Endometrium (tissue), 2 donors: ENCODE measurements around the gene RAMP1.

Experiments
- FAIRE-seq: peaks from 2 replicates; lab custom pipeline; 2012; peaks lifted over from hg19 to GRCh38; lab: Jason Lieb, UNC
- donor health status: control.
- donor health status: control.

The RAMP1 gene

DNA sequence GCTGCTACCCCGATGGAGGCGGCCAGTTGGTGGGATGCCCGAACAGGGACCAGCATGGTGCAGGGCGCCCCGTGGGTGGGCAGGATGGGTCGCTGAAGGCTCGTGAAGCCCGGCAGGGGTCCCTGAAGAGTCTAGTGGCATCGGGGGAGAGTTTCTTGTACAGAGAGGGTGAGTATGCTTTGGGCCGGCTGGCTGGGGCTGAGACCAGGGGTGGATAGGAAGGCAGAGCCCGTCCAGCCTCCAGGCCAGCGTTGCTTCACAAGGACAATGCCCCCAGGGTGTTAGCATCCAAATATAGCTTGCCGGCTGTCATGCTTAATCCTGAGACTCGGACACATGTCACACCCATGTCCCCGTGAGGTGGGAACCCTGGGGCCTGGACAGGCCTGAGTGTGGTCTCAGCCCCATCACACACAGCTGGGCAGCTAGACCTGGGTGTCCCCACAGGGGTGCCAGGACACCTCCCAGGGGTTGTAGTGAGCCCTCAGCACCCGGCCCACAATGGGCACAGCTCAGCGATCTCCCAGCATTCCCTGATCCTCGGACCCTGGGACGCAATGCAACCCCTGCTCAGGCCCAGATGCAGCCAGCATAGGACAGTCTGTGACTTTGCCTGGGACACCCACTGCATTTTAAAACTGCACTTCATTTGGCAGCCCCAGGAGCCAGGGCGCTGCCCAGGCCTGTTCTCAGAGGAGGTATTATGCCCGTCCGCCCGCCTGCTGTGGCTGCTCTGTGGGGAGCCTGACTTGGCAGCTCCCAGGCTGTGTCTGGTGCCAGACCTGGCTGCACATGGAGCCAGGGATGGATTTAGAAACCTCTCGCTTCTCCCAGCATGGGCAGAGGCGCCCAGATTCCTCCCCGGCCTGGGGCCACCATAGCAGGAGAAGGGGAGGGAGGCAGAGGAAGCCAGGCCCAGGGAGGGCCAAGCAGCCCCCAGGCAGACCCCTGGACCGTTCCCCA is 36.4 kb downstream of the RAMP1 start:
- no peak for FAIRE-seq

DNA sequence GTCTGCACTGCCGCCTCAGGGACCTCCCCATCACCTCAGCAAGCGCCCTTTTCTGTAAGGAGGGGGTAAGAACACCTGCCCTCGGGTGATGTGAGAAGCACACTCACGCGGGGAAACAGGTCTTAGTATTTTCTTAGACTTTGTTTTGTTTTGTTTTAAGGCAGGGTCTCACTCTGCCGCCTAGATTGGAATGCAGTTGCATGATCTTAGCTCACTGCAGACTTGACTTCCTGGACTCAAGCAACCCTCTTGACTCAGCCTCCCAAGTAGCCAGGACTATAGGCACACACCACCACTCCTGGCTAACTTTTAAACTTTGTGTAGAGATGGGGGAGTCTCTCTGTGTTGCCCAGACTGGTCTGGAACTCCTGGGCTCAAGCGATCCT is 37.1 kb downstream of the RAMP1 start:
- no peak for FAIRE-seq

DNA sequence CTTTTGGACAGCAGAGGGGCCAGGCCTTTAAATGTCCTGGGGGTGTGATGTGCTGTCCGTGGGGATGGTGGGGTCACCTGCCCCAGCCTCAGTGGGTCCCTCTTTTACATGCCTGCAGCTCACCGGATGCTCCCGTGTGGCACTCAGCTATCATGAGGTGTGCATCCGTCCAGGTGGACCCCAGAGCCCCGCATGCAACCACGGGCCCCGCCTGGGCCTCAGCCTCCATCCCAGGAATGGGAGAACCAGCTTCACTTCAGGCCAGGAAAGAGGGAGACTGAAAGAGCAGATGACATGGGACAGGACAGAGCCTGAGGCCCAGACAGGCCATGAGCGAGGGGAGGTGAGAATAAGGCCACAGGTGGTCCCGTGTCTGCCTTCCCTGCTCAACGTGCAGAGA is 37.5 kb downstream of the RAMP1 start:
- FAIRE-seq, result no peak

DNA sequence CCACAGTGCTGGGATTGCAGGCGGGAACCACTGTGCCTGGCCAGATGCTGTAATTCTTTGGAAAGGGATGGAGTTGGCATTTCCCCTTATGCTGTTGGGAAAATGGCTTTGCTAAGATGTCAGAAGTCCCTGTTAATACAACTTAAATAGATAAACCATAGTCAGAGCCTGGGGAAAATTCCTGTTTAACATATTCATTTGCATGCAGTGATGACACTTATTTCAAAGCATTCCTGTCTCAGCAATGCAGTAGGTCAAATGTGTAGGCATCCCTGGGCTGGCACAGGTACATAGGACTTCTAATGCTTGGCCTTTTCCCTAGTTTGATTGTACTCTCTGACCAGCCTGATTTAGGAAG is 38.6 kb downstream of the RAMP1 start:
- FAIRE-seq, result no peak

DNA sequence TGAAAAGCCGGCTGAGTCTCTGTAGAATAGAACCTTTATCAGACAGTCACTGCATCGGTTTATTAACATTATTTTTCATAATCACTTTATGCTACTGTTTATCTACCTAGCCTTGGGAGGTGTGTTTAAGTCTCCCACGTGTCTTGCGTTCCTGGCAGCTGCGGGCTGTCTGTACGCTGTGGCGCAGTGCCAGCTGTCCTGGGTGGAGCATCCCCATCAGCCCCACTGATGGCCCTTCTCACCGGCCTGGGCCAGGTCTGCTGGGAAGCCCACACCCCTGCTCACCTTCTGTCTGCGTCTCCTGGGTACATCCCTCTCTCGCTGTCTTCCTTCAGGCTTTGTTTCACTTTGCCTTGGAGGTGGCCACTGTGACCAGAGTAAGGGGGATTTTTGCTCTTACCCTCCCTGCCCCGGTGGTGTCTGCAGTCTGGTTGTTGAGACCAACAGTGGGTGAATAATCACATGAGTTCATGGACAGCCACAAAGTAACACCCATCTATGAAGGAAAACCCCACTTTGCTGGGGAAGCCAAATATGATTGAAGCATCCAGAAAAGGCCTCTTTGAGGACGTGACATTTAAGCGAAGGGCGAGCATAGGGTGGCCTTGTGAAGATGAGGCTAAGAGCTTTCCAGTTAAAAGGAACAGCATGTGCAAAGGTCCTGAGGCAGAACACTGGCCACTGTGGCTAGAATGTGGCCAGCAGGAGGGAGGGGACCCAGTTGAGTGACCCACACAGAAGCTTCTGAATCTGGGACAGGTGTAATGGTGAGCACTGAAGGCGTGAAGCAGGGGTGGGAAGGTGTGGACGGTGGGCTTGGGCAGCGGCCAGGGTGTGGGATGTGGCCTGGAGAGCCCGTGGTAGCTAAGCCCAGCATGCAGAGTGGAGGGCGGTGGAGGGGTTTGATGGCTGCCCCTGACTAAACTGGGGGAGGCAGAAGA is 41.7 kb downstream of the RAMP1 start:
- no peak for FAIRE-seq

DNA sequence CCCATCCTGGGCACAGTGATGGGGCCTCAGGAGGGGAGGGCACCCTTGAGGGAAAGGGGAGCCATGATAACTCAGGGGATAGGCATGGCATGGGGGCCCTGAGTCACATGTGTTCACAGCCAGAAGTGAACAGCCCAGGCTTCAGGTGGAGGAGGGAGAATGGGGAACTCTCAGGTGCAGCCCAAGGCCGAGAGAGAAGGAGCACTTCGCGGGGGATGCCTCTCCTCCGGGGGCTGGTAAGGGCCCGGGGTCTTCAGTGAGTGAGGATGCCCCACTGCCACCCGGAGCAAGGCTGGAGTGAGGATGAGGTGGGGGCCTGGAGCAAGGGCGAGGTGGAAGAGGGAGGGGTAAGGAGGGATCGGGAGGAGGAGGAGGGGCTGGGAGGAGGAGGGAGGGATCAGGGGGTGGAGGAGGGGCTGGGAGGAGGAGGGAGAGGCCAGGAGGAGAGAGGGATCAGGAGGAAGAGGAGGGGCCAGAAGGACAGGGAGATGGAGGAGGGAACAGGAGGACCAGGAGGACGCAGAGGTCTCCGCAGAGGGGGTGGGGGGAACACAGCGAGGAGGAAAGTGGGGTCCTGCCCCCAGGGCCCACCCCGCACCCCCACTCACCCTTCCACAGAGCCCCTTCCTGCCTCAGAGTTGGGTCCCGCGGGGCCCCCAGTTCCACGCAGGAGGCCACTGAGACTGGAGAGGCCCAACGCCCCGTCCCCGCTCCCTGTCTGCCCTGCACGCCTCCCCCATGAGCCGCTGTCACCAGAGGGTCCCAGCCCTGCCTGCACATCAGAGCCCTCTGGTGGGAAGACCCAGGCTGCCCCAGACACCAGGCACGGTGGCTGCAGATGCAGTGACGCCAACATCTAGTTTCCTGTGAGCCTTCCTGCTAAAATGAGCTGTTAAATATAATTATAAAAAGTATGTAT is 42.8 kb downstream of the RAMP1 start:
- no peak for FAIRE-seq

DNA sequence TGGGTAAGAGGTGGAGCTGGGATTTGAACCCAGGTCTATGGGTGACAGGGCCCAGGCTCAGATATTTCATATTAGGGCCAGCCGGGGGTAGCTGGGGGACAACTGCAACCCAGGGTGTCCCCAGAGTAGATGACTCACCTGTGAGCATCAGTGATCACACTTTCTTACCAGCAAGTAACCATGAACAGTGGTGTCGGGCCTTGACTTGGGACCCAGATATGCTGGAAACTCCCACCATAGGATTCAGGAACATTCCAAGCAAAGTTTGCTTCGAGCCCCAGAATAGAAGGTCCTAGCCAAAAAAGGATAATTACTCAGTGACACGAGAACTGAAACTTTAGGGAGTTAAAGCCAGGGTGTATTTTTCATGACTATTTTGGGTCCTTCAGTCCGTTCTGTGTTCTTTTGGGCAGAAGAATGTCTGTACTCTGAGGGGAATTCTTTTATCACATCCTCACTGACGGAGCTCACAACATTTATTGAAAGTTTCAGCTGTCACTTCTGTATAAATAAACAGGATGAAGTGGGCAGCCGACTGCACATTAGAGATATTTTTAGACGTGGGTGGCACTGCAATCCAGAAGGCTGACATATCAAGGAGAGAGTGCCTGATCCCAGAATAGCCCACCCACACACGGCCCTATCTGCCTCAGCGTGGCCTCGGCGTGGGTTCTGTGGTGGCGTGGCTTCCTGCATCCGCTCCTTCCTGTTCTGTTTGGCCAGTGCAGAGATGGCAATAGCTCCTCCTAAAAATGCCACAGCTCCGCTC is 45.6 kb downstream of the RAMP1 start:
- FAIRE-seq, result no peak

DNA sequence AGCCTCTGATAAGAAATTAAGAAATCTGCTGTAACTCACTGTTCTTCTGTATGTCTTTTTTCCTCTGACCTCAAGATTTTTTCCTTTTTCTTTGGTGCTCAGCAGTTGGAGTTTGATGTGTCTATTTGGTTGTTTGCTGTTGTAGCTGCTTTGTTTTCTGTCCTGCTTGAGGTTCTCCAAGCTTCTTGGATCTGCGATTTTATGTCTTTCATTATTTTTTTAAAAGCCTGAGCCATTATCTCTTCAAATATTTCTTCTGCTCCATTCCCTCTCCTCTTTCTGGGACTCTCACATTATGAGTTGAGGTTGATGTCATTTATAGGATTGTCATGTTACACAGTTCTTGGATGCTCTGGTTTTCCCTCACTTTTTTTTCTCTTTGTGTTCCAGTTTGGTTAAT is 47.7 kb downstream of the RAMP1 start:
- FAIRE-seq, result no peak

DNA sequence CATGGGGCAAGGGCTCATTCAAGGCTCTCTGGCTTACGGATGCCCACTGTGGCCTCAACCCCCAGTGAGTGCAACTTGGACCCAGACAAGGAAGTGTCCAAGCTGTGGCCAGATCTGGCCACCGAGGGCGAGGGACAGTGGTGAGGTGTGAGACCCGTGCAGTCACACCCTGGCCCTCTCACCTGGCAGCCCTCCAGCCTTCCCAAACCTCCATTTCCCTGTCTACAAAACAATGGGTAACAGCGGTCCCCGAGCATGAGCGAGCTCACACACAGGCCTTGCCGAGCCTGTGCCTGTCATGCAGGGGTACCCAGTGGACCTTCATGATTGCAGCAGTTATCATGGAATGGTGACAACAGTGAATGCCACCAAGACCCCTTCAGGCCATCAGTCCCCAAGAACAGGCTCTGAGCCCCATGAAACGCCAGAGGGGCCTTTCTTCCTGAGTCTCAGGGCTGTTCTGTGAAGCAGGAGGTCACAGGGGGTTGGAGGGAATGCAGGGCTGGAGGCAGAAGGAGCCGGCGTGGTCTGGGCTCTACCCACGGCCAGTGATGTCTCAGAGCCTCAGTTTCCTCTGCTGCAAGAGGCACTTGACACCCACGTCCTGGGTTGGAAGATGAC is 49.8 kb downstream of the RAMP1 start:
- no peak for FAIRE-seq

DNA sequence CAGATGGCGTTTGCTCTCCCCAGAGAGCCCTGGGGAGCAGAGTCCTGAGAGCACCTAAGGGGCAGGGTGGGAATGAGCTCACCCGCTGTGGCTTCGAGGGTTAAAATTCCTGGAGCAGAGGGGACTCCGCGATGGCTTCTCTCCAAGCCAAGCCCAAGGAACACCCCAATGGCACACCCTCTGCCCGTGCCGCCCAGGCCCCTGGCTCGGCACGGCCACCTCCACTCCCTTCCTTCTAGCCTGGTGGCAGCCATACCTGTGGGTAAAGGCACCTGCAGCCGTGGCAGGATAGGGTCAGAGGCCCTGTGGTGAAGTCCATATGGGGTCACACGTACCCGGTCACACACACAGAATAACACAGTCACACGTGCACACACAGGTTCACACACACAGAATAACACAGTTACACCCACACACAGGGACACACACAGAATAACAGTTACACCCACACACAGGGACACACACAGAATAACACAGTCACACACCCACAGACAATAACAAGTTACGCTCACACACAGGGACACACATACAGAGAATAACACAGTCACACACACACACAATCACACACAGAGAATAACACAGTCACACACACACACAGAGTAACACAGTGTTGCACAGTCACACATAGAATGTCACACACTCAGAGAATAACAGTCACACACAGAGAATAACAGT is 50.5 kb downstream of the RAMP1 start:
- FAIRE-seq, result no peak

DNA sequence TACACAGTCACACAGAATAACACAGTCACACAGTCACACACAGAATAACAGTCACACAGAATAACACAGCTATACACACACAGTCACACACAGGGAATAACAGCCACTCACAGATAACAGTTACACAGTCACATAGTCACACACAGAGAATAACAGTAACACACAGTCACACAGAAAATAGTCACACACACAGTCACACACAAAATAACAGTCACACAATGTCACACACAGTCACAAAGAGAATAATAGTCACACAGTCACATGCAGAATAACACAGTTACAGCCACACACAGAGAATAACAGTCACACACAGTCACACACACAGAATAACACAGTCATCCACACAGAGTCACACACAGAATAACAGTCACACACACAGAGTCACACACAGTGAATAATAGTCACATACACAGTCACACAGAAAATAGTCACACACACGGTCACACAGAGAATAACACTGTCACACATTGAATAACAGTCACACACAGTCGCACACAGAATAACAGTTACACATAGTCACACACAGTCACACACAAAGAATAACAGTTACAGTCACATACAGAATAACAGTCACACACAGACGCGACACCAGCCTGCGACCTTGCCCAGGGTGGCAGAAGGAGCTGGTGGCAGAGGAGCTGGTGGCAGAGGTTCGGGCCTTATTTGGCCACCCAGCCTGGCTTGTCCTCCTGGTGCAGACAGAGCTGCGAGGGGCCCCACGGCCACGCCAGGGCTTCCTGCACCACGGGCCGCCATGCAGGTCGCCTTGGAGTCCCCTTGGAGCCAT is 51.3 kb downstream of the RAMP1 start:
- no peak for FAIRE-seq

DNA sequence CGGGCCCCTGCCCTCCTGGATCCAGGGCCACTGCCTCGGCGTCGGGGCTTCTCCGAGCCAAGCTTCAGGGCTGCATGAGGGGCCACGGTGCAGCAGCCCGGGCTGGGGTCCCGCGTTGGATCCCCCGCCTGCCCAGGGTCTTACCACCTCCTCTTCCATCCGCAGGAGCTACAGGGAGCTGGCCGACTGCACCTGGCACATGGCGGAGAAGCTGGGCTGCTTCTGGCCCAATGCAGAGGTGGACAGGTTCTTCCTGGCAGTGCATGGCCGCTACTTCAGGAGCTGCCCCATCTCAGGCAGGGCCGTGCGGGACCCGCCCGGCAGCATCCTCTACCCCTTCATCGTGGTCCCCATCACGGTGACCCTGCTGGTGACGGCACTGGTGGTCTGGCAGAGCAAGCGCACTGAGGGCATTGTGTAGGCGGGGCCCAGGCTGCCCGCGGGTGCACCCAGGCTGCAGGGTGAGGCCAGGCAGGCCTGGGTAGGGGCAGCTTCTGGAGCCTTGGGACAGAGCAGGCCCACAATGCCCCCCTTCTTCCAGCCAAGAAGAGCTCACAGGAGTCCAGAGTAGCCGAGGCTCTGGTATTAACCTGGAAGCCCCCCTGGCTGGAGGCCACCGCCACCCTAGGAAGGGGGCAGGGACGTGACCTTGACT is 52.1 kb downstream of the RAMP1 start:
- no peak for FAIRE-seq

DNA sequence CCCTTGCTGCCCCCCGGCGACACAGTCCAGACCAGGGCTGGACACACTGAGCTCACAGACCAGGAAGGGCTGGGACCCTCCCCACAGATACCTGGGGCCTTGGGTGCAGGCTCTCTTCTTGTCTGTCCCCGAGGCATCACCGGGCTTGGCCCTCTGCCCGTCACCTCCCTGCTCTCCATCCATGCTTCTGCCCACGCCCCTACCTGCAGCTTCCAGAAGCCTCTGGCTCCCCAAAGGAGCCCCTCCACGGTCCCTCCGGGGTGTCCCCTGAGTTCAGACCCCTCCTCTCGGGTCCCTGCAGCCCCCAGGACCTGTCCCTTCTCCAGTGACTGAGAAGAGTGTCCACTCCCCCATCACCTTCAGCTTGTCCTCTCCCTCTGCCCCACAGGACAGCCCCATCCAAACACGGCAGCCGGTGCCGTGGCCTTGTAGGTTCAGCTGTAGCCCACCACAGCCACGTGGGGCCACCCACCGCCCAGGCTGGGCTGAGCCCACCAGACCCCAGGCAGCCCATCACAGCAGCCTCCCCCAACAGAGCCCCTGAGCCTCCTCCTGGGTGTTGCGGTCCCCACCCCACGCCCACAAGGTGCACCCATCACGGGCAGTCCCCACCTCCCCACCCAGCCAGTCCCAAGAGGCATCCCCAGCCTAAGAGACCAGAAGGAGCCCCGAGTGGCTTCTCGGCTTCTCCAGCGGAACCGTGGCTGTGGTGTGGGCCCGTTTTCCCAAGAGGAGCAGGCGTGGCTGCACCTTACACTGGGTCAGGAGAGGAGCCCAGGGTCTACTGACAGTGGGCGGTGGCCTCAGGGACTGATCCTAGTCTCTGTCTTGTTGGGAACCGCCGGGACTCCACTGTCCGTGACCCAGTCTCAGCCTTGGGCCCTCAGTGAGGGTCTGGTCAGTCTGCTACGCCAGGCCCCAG is 53.1 kb downstream of the RAMP1 start:
- no peak for FAIRE-seq

DNA sequence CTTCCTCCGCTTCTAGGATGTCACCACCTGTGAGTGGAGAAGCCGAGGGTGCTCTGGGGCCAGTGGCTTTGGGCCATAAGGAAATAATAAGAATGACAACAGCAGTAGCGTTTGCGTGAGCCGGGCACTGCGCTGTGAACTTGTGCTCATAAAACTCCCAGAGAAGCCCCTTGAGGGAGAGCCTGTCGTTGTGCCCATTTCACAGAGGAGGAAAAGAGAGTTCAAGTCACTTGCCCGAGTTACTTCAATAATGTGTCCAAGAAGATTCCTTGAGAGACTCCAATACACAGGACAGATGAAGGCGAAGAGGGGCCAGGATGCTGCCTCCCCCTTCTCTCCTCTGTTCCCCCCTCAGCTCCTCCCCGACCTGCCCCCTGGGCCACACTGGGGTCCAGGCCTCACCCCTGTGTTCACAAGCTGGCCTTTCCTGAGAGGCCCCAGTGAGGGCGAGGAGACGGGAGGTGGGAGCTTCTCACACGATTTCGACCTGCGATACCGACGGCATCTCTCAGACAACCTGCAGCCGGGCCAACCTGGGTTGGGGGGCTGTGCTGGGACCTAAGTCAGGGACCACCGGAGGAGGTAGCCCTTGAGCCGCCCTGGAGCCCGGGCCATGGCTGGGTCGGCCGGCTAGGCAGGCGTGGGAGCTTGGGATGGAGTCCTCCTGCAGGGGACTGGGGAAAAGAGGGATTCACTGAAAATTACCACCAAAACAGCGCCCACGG is 53.9 kb downstream of the RAMP1 start:
- FAIRE-seq, result no peak

DNA sequence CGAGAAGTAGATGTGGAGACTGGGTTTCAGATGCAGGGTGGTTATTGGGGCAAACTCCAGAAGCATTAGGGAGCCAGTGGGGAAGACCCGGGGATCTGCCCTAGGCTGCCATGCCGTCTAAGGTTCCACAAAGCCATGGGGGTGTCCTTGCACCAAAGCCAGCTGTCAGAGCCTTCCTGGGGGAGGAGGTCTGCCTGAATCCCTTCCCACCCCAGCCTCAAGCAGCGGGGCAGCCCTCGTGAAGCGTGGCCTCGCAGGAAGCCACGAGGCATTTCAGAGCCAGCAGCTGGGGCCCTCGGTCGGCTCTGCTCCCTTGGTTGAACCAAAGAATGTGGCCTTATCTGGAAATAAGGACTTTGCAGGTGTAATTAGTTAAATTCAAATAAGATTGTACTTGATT is 56.2 kb downstream of the RAMP1 start:
- no peak for FAIRE-seq

DNA sequence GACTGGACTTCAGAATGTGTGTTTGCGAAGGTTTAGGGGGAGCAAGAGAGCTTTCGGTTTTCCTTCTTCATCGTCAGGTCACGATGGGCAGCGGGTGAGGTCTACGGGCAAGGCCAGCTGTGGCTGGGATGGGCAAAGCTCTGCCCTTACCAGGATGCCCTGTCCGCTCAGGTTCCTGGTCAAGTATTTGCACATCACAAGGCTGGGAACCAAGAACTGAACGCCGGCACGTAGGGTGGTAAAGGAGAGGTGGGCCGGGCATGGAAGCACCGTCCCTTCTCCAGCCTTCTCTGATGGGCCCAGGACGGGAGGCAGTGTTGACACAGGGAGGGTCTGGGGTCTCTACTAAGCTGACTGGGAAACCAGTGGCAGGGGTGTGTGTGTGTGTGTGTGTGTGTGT is 56.9 kb downstream of the RAMP1 start:
- no peak for FAIRE-seq
